GM20000 (cell line): ENCODE measurements around the gene FYB2.

ENCODE experiments used
- DNase-seq: peaks from one replicate; pipeline ENCODE4 v3.0.0; 2012; ENCODE audit warnings: low spot score
- CTCF ChIP-seq: IDR thresholded peaks from 2 replicates; pipeline ENCODE4 v1.5.1; 2012; ENCODE audit warnings: mild to moderate bottlenecking, control low read depth; ENCODE audit errors: extremely low read depth, missing control alignments

FYB2 gene, protein sequence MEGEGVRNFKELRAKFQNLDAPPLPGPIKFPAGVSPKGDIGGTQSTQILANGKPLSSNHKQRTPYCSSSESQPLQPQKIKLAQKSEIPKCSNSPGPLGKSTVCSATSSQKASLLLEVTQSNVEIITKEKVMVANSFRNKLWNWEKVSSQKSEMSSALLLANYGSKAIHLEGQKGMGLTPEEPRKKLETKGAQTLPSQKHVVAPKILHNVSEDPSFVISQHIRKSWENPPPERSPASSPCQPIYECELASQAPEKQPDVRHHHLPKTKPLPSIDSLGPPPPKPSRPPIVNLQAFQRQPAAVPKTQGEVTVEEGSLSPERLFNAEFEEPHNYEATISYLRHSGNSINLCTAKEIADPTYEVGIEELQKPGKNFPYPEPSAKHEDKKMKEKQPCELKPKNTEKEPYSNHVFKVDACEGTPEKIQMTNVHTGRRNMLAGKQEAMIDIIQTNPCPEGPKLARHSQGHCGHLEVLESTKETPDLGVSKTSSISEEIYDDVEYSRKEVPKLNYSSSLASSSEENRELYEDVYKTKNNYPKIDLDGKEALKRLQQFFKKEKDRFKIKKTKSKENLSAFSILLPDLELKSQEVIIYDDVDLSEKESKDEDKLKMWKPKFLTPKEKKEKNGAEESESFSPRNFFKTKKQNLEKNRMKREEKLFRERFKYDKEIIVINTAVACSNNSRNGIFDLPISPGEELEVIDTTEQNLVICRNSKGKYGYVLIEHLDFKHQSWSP

DNA sequence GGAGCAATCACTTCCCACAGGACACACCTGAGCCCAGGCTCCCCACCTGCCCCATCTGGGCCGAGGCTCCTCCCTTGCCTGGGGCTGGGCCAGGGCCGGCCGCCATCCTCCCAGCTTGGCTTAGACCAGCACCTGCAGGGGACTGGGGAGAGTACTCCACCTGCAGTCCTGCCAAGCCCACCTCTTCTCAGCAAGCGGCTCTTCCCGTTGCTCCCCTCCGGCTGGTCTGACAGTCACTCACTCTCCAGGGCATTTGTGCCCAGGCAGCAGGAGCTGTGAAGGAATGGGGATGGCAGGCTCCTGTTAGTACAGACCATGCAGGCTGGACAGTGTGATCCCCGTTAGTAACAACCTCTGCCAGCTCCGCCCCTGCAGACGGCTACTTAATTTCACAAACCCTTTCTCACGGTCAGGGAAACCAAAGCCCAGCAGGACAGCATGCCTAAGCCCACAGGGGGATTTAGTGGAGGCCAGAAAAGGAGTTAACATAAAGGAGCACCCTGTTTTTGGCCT lies at the start of gene FYB2:
TSS of gene FYB2 (minus strand) at position 18 of the 513 bp plus-strand sequence. CDS start 114 bp downstream, outside the sequence.
- no peak for DNase-seq
- TF ChIP-seq CTCF = no peak

DNA sequence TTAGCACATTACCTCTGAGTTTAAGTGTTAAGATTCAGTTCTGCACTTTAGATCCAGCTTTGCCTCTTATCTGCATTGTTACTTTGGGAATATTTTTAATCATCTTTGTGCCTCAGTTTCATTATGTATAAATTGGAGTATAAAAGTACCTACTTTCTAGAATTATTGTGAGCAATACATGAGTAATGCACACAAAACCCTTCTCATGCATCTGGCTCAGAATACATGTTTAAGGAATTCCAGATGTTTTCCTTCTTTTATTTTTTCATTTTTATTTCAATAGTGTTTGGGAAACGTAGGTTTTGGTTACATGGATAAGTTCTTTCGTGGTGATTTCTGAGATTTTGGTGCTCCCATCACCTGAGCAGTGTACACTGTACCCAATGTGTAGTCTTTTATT lies 49.6 kb upstream of the FYB2 start:
- TF ChIP-seq CTCF = no peak
- DNase-seq = no peak

GRCh38 chr1:56867491-56867890 lies 48.3 kb upstream of the FYB2 start:
- no peak for DNase-seq
- TF ChIP-seq CTCF = no peak

DNA sequence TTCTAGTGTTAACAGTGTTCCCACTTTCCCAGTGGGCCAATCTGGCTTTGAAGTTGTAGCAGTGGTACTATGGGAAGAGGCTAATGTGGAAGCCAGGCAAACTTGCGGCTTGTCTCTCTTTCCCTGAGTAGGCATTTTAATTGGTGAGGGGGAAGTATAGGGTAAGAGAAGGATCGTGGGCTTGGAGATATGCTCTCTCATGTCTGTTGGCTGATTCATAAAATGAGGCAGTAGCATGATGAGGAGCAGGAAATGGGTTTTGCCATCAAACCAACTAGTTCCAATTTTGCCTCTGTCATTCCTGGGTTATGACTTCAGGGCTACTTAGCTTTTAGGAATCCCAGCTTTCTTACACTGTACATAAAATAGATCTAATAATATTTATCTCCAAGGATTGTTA lies 47.5 kb upstream of the FYB2 start:
- DNase-seq = no peak

DNA sequence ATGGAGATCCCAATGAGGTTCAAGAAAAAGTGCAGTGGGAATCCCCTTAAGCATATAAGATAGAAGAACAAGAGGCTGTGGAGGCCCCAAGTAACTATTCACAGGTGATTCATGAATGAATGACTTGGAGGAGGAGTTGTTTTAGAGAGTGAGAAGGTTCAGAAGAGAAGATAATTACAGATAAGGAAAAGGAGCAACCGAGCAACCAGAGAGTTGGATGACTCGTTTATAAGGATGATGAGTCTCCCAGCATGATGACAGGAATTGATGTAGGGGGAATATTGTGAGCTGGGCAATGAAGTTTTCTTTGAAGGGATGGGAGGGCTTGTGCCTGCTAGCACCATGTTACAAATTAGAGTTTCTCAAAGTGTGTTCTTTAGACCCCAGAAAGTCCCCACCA lies 45.2 kb upstream of the FYB2 start:
- TF ChIP-seq CTCF = no peak
- DNase-seq = no peak

More for the DNA sequence above, 47.5 kb upstream of the FYB2 start:
- TF ChIP-seq CTCF = no peak

DNA sequence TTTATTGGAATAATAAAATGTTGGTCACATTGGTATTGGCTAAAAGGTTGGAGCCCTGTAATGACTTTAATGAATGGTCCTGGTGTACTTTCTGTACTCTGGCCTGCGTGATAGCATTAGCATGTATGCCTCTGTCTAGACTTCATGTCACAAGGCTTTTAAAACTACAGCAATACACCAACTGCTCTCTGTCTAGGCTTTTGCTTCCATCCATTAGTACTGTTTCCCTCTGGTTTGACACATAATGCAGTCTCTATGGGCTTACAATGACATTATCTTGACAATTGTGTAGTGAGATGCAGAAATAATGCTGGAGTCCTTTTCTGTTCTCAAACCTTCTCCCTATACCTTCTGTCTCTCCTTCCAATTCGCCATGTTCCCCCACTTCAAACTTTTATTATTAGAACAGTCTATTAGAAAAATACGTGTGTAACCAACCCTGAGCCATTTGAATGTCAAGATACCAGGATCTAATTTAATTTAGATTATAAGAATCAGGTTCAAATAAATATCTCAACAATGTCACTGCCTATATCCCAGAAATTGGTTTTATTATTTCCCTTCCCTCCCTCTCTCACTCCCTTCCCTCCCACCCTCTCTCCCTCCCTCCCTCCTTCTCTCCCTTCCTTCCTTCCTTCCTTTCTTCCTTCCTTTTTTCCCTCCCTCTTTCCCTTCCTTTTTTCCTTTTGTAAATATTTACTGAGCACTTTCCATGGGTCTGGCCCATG lies 44.2 kb upstream of the FYB2 start:
- no peak for TF ChIP-seq CTCF
- no peak for DNase-seq

DNA sequence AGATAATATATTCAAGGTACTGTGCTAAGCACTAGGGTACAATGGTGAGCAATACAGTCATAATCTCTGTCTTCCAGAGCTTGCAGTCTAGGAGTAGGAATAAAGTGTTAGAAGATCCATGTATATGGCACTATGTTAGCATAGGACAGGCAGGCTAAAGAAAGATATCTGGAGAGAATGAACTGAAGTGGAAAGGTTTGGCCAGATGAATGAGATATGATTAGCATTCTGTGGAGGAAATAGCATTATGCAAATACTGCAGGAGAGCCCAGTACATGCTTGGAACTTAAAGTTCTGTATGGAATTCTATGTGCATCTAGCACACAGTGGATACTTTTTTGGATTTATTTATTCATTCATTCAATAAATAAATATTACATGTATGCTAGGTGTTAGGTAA lies 40.1 kb upstream of the FYB2 start:
- TF ChIP-seq CTCF = no peak
- DNase-seq = no peak
